Activated CD4-positive, alpha-beta T cell treated with anti-CD3 and anti-CD28 coated beads, Interleukin-2, amount 50 U/mL, for 48 hours (primary cell): Measurements from ENCODE around the gene MRPL49.
"Not testable (repeated sequence)": the region's sequence is repeated elsewhere in the genome, so short reads cannot be mapped to it uniquely, and the experiment has no call there.

Source experiments
- DNase-seq, 2 experiments: peaks; one replicate each; pipeline ENCODE4 v3.0.0-alpha.2; 2020

Gene MRPL49

DNA sequence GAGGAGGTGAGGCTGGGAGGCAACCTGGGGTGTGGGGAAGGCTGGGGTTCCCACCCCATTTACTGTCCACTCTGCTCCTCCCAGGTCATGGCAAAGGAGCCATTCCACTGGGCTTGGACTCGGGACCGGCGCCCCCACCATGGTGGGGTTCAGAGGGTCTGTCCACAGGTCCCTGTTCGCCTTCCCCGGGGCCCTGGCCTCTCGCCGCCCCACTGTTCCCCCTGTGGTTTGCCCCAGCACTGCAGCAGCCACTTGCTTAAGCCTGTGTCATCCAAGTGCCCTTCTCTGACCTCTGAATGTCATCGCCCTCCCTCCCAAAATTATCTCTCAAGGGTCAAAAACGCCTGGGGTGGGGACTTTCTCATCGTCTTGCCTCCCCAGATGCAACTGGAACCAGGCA is 50.5 kb downstream of the MRPL49 start:
- DNase-seq, result no peak

DNA sequence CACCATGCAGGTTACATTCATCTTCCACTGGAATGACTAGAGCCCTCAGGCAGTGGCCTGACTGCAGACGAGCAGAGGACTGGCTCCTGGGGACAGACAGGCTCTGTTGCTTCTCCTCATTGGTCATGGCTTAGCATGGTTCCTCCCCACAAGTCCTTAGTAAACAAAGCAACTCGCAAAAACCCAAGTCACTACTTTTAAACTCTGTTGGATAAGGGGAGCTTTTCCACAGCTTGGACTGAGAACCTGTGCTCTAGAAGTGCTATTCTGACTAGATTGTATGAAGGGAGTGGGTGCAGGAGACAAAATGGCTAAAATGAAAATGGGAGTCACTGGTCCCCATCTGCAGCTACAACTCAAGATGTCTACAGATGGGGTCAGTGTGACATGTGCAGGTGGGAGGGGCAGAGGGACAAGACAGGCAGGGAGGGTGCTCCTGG is 52.5 kb downstream of the MRPL49 start:
- not testable (repeated sequence) for DNase-seq
